SHP77 (cell line): ENCODE data around the gene SFI1.
"Not testable (repeated sequence)": the region's sequence is repeated elsewhere in the genome, so short reads cannot be mapped to it uniquely, and the experiment has no call there.

Experiments used
- DNase-seq, 2 experiments: peaks; one replicate each; lab custom pipeline; 2025; lab: John Stamatoyannopoulos, UW

SFI1 gene

DNA sequence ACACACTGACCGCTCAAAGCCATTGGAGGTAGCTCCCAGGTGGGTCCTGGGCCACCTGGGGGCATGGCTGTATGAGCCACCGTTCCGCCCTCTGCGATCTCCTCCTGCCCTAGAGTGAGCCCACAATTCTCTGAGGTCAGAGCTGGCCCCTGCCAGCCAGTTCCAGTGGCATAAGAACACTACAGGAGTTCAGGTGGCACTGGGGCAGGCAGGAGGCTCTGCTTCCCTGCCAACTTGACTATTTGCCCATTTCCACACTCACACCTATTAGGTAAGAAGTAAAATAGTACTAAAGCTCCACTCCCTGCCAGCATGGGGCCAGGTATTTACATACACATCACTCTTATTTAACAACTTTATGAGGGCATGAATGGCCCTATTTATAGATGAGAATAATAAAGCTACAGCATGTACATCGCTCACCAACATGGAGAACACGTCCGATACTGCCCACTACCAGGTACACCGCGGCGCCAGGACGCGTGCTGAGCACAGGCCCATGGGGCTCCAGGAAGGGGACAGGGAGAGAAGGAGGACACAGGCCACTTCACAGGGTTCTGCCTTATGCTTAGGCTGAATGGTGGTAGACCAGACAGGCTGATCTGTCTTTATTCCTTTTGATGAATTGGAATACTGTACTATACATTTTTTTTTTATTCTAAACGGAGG lies 139.4 kb downstream of the SFI1 start:
- DNase-seq: no peak

DNA sequence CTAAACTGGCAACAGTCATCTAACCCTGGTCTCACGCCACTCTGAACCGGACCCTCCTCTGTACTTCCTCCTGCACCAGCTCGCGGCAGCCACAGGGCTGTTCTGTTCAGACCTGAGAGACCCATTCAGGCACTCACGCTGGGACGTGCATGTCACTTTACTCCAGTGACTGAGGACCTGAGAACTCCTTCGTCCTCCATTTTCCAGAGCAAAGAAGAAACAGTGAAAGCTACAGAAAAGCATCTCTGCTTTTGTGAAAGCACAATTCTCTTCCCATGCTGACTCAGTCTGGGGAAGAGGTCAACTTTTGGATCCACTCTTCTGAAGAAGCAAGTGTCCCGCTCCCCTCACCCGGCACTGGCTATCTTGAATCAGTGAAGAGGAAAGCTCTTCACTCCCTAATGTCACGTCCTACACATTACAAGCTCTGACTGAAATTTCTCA lies 141.1 kb downstream of the SFI1 start:
- no peak for DNase-seq

DNA sequence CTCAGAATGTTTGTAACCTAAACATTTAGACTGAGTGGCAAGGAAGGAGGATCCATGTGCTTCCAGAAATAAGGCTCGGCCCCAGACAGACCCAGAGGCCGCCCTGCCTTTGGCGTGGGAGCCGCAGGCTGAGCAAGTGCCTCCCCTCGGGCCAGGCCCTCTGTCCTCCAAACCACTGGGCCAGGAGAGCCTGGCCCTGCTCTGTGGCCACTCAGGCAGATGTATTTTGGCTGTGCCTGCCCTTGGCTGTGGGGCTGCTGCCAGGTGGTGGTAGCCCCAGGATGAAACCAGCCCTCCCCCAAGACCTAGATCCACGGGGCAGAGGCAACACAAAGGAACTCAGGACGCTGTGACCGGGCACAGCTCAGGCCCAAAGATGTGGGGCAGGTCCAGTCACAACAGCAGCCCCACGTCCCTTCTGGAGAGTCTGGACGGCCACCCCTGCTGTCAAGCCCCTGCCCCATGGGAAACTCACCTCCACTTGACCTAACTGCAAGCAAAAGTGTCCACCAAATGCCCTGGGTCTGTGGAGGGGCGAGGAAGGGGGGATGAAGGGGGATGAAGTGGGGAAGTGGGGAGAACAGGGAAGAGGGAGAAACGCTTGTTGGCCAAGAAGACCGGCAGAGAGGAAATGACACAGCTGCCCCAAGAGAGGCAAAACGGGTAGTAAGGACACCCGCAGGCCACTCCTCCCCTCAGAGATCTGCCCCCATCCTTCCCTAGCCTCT lies 141.7 kb downstream of the SFI1 start:
- DNase-seq: no peak

DNA sequence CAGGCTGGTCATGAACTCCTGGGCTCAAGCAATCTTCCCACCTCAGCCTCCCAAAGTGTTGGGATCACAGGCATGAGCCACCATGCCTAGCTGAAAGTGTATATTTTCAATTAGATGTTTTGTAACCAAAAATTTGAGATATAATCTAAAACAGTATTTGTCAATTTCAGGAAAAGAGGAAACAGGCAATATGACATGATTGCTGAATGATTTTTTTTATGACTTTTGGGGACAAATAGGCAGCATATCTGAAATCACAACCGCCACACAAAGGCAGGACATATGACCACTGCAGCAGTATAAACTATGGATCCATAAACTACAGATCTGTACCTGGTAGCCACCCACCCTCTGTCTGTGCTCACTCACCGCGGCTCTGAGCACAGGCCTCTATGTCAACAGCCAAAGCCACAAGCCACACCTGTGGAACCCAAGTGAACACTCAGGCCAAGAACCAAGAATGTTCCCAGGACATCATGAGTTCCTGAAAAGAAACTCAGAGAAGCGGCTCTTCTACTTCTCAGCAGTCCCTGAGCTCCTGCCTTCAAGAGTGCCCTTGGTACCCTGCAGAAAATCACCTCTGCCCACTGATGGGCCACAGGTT lies 143.2 kb downstream of the SFI1 start:
- DNase-seq: no peak

DNA sequence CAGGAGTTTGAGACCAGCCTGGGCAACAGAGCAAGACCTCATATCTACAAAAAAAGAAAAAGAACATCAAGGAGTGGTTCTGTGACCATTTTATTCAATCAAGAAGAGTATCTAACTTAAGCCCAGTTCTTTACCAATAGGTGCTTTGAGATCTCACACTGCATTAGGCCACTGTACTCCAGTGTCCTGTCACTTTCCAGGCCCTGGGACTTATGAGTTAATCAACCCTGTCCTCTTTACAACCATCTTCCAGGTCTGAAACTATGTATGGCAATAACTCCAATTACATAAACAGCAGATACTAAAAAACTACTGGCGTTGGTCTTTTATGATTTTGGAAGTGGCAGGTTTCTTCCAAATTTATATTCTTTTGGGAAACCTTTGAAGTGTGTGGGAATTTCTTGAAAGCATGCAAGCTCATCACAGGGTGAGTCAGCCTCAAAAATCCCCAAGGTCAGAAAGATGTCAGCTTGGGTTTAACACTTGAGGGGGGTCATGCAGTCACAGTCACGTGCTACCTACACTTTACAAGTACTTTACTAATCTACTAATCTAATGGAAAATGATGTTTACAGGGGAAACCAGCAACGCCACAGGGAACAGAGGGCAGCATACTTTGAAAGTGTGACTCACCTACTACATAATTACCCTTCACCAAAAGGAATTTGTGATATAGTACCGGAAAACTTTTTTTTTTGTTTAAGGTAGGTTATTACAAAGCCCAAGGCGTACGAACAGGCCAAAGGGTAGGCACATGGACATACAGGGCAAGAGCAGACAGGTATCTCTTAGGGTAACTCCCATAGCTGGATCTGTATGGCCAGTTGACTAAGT lies 150.1 kb downstream of the SFI1 start:
- DNase-seq: no peak

DNA sequence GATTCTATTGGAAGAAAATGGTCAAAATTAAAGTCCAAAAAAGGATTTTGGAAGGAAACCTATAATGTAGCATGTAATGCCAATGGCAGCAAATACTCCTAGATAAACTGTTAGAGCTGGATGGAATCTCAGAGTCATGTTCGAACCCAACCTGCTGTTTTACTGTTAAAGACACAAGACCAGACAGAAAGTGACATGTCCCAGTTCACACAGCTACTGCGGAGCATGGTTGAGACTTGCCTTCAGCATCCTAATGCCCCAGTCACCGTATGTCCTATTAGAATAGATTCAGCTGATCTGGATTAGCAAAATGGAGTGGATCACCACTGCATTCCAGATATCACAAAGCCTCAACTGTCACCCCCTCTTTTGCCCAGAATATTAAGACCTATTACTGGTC lies 150.7 kb downstream of the SFI1 start:
- no peak for DNase-seq

DNA sequence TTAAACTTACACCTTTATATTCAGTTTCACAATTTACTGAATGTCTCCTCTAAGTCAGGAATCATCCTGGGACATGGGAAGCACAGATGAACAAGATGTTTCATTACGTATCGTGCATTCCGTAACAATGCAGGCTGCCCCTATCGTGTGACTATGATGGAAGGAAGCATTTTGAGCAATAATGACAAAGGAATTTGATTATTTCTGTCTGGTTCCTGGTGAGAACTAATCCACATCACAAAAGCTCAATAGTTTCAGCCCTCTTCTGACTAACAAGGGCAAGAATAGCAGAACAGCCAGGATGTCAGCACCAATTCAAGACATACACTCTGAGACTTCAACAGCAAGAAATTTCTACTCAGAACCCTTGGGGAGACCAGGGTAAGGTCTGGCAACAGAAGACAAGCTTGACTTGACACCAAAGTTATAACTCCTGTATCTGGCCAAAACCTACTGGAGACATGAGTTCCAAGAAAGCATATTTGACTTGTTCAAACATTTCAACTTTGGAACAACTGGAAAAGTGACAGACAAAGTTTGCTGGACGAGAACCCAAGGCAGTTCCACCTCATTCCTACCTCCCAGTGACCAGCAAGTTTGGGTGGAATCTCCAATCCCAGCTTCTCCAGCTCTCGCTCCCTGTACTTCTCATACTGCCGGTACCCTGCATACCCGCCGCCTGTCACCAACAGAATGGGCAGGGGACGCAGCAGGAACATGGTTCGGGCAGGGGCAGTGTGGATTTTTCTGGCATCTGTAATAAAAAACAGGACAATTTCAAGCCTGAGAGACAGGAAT lies 151.4 kb downstream of the SFI1 start:
- no peak for DNase-seq

DNA sequence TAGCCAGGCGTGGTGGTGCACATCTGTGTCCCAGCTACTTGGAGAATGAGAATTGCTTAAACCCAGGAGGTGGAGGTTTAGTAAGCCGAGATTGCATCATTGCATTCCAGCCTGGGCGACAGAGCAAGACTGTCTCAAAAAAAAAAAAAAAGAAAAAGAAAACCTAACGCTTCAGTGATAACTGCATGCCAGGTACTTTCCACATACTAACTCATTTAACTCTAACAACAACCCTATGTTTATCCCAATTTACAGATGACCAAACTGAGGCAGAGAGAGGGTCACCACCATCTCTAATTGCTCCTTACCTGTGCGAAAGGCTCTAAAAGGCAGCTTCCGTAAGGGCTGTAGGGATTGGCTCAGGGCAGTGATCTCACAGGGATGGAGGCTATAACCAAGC lies 154.1 kb downstream of the SFI1 start:
- no peak for DNase-seq

DNA sequence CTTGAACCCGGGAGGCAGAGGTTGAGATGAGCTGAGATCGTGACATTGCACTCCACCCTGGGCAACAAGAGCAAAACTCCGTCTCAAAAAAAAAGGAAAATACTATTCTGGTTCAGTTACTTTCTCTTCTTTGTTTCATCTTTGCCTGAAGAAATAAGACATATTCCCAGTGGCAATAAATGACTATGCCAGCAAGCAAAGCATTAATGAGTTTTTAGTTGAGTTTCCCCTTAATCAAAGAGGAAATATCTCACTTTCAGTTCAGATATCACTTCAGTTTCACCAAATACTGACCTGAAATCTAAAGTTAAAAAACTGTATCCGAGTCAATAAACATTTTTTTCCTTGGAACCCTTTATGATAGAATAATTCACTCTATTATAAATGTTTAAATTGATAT lies 155.3 kb downstream of the SFI1 start:
- DNase-seq: no peak

DNA sequence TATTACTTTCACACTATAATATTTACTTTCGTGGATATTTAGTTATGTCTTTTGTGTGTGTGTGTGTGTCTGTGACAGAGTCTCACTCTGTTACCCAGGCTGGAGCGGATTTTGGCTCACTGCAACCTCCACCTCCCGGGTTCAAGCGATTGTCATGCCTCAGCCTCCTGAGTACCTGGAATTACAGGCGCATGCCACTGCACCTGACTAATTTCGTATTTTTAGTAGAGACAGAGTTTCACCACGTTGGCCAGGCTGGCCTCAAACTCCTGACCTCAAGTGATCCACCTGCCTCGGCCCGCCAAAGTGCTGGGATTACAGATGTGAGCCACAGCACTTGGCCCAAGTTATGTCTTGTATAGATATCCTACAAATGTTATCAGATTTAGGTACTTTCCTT lies 155.8 kb downstream of the SFI1 start:
- no peak for DNase-seq

DNA sequence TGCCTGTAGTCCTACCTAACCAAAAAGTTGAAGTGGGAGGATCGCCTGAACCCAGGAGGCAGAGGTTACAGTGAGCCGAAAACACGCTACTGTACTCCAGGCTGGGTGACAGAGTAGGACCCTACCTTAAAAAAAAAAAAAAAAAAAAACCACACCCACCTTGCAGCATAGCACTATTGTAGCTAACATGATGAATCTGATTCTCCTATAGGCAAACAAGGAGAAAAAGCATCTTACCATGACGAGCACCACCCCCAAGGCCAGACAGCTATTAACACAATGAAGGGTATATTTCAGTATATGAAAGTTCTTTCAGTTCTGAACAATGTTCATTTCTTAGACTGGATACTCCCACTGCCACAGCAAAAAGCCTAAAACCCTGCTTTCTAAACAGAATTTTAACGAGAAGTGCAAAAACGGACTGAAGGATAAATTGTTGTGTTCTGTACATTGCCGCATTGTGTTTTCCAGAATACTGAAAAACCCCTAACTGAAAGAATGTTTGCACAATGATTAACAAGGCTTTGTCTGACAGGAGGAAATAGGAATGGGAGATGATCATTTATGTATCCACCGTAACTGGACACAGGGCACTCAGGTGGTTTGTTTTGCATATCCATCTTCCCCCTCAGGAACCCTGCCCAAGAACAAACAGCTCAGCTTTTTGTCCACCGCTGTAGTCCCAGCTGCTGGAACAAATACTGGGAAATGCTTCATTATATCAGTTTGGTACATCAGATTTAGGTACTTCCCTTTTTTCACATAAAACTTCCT lies 156.8 kb downstream of the SFI1 start:
- DNase-seq: no peak

DNA sequence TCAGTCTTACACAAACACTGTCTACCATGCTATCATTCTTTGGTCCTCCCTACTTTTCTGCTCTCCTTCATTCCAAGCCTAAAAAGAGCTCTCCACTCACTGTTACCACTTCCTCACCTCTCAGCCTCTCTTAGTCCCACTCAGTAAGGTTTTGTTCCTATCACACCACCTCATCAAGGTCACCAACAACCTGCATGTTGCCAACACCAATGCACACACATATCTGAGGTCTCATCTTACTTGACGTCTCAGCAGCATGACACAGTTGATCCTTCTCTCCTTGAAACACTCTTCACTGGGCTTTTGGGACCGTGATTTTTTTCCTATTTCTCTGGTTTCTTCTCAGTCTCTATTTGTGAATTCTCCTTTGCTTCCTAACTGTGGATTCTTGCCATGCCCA lies 157.6 kb downstream of the SFI1 start:
- DNase-seq: no peak

DNA sequence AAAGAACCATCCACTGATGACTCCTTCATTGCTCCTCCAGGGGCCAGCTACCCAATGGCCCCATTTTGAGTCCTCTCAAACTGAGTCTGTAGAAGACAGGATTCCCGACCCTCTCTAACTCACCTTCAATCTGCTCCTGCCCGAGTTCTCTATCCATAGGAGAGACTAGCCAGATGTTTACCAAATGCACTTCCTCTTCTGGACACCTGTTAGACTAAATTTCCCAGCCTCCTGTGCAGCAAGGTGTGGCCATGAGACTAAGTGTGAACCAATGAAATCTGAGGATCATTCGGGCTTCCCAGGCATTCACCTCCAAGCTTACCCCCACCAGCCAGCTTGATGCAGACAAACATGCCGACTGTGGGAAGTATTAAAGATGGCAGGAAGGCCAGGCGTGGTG lies 158.1 kb downstream of the SFI1 start:
- DNase-seq: no peak

DNA sequence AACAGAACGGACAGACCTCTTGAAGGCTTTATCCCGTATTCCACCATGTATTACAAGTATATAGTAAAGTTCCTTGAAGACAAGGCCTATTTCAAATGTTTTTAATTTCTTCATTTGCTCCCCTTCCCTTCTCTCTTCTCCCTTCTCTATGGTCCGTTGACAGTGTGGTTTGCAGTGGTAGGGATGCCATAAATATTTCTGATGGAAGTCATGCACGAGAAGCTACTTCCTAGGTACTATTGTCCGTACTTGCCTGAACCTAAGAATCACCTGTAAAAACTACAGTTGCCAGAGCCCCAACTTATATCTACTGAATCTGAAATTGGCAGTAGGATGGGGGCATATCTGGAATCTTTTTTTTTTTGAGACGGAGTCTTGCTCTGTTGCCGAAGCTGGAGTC lies 162.9 kb downstream of the SFI1 start:
- no peak for DNase-seq

DNA sequence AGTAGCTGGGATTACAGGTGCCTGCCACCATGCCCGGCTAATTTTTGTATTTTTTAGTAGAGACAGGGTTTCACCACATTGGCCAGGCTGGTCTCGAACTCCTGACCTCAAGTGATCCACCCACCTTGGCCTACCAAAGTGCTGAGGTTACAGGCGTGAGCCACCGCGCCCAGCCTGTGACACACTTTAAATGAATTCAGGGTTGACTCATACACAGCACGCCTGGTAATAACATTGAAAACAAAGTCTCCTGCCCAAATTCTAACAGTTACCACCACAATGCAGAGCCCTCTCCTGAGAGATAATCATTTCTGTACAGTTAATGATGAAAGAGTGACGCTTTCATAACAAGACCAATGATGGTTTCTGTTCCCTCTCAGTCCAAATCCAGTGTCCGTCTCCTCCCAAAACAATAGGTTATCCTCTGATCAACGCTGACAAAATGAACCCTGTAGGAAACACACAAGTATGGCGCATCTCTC lies 164.6 kb downstream of the SFI1 start:
- DNase-seq: not testable (repeated sequence)

DNA sequence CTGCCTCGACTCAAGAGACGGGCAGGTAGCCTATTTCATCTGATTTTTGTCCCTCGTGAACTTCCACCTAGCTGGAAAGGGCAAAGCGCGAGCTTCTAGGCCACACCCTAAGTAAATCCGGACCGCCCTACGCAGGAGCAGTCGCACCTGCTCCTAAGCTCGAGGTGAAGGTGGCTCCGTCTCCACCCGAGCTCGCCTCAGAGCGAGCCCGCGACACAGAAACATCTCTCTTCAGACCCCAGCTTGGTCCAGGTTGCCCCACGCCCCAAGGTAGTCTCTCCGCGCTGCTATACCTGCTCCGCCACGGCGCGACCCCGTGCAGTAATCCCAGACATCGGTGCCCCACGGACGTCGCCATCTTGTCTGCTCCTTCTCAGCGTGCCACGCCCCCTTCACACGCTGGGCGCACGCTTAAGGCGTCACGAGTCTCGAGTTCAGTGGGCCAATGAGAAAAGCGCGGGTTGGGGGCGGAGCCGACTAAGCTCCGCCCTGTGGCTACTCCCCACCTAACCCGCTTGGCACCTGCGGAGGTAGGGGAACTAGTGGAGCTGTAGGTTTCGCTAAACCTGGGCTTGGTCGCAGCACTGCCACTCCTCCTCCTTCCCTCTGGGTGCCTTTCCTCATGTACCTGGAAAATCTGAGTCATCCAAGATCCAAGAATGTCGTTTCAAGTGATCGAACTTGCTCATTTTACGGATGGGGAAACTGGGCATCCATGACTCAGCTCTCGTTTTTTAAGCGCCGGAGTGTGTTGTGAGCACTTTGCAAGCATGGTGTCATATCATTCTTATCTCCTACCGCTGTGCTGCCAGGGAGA lies 165.7 kb downstream of the SFI1 start, which contains the start of gene PISD:
PISD (minus strand) TSS at position 365 of the 817 bp plus-strand sequence; CDS start at position 358, 7 bp downstream.
- DNase-seq: peak; percentile 92 to 93

DNA sequence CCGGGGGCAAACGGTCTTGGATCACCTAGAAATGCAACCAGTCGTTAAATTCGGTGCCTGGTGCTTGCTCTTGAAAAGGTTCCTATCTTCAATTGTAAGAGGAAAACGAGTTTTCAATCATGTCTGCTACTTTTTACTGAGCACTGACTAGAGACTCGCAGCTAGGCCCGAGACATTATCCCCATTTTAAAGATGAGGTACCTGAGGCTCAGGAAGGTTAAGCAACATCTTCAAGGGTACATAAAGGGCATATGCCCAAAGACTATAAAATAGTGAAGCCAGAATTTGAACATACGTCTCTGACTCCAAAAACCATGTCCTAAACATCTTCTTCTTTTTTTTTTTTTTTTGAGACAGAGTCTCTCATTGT lies 166.3 kb downstream of the SFI1 start:
- DNase-seq: no peak
